B cell (primary cell): ENCODE results near the gene MDC1. TPM values are rescaled to one million over a fixed set of nuclear protein-coding genes. Genes with fewer than 3 reads are reported as not detected.

Source experiments
- ATAC-seq: fragments of 200-7000 bp; cut with Tn5 transposase; one replicate; pipeline ENCODE4 v1.10.0; 2021; ENCODE audit warnings: low read depth, mild to moderate bottlenecking, moderate number of reproducible peaks, moderate library complexity
- CTCF ChIA-PET: fragments of 350-600 bp; sonication (Branson Sonifier 250); formaldehyde crosslinking; loops from one replicate; lab custom pipeline; 2021; ENCODE audit warnings: antibody characterized with exemption, inconsistent platforms; lab: Charles Lee
- POLR2A ChIA-PET: fragments of 350-600 bp; sonication (Branson Sonifier 250); formaldehyde crosslinking; loops from one replicate; lab custom pipeline; 2021; ENCODE audit warnings: antibody characterized with exemption; lab: Charles Lee
- DNase-seq: peaks from one replicate; pipeline ENCODE4 v3.0.0; 2013
- H2AFZ ChIP-seq: 2 replicates; pipeline ENCODE4 v1.6.1; 2012; ENCODE audit warnings: mild to moderate bottlenecking, low read depth, low read length; ENCODE audit not compliant: insufficient read depth, poor library complexity, severe bottlenecking
- H3K27ac ChIP-seq, 2 donors: 1 replicate in 1 of 2; 2 replicates in 1 of 2; pipeline ENCODE4 v1.5.1; 2012 to 2013; ENCODE audit warnings: low read length in 2 of 2, mild to moderate bottlenecking in 2 of 2, moderate library complexity in 1 of 2
- H3K27me3 ChIP-seq, 4 experiments: fragments of 200-600 bp in 1 of 4; sonication (generic) in 1 of 4; replicated peaks in 1 of 4; 1 replicate in 2 of 4; 2 replicates in 2 of 4; pipeline versions ENCODE4 v1.6.1 to v1.7.0; 2013 to 2016; ENCODE audit warnings: low read length in 3 of 4, mild to moderate bottlenecking in 2 of 4, mixed read lengths in 1 of 4, moderate library complexity in 1 of 4; ENCODE audit not compliant: insufficient read depth in 4 of 4, control insufficient read depth in 3 of 4; ENCODE audit errors: control extremely low read depth in 1 of 4
- H3K36me3 ChIP-seq, 2 experiments: replicated peaks in 1 of 2; 1 replicate in 1 of 2; 2 replicates in 1 of 2; pipeline versions ENCODE4 v1.6.1 to v1.7.1; 2013; ENCODE audit warnings: low read length in 1 of 2; ENCODE audit not compliant: insufficient read depth in 2 of 2, control insufficient read depth in 1 of 2; ENCODE audit errors: control extremely low read depth in 1 of 2, extremely low read depth in 1 of 2
- H3K4me1 ChIP-seq, 2 donors: fragments of 200-600 bp in 1 of 2; sonication (generic) in 1 of 2; 1 replicate in 1 of 2; 2 replicates in 1 of 2; pipeline versions ENCODE4 v1.5.1 to v1.6.1; 2013 to 2017; ENCODE audit warnings: low read length in 2 of 2; ENCODE audit not compliant: control insufficient read depth in 2 of 2, insufficient read depth in 2 of 2
- H3K4me2 ChIP-seq: replicated peaks from 2 replicates; pipeline ENCODE3; 2012; ENCODE audit warnings: mild to moderate bottlenecking, low read depth, low read length; ENCODE audit not compliant: poor library complexity, severe bottlenecking
- H3K4me3 ChIP-seq, 5 experiments: fragments of 200-600 bp in 1 of 5; sonication (generic) in 1 of 5; 1 replicate in 3 of 5; 2 replicates in 2 of 5; pipeline versions ENCODE4 v1.5.1 to v1.7.0; 2011 to 2016; ENCODE audit warnings: low read length in 4 of 5, mild to moderate bottlenecking in 4 of 5, low read depth in 2 of 5, control low read depth in 1 of 5, moderate library complexity in 1 of 5; ENCODE audit not compliant: insufficient read depth in 1 of 5; ENCODE audit errors: control extremely low read depth in 1 of 5, extremely low read depth in 1 of 5
- H3K79me2 ChIP-seq: fragments of 200-600 bp; sonication (generic); one replicate; pipeline ENCODE4 v1.6.0; 2016; ENCODE audit warnings: low read length; ENCODE audit not compliant: control insufficient read depth, insufficient read depth
- H3K9ac ChIP-seq: fragments of 200-600 bp; sonication (generic); 2 replicates; pipeline ENCODE4 v1.6.1; 2017; ENCODE audit warnings: mild to moderate bottlenecking, low read length, moderate library complexity
- H3K9me3 ChIP-seq, 3 donors: one replicate each; pipeline versions ENCODE4 v1.6.1 to v1.7.1; 2013; ENCODE audit warnings: low read length in 2 of 3; ENCODE audit not compliant: control insufficient read depth in 2 of 3, insufficient read depth in 1 of 3; ENCODE audit errors: control extremely low read depth in 1 of 3
- H4K20me1 ChIP-seq: 2 replicates; pipeline ENCODE4 v1.6.0; 2012; ENCODE audit warnings: mild to moderate bottlenecking, low read length; ENCODE audit not compliant: insufficient read depth, control insufficient read depth, poor library complexity, severe bottlenecking
- H3K27ac Mint-ChIP-seq: one replicate; pipeline ENCODE4 v1.8.0; 2021; ENCODE audit warnings: mixed read lengths
- H3K27me3 Mint-ChIP-seq: one replicate; pipeline ENCODE4 v1.8.0; 2021; ENCODE audit warnings: mixed read lengths
- H3K4me1 Mint-ChIP-seq: one replicate; pipeline ENCODE4 v1.8.0; 2021; ENCODE audit warnings: mixed read lengths
- H3K4me3 Mint-ChIP-seq: one replicate; pipeline ENCODE4 v1.8.0; 2021; ENCODE audit warnings: mixed read lengths
- H3K9me3 Mint-ChIP-seq: one replicate; pipeline ENCODE4 v1.8.0; 2022; ENCODE audit warnings: mixed read lengths; ENCODE audit not compliant: insufficient read depth
- EZH2 ChIP-seq: IDR thresholded peaks from 2 replicates; pipeline ENCODE4 v1.6.1; 2012; ENCODE audit warnings: borderline replicate concordance, low read depth, mild to moderate bottlenecking, moderate library complexity, low read length; ENCODE audit not compliant: insufficient read depth, poor library complexity, severe bottlenecking
- WGBS: methylation state at CpG from one replicate; pipeline ENCODE4 v1.1.5; 2013; ENCODE audit warnings: missing lambda C conversion rate; ENCODE audit not compliant: insufficient coverage; 5-methylcytosine and 5-hydroxymethylcytosine counted together
- intact Hi-C: fragments of 100-400 bp; cut with micrococcal nuclease; formaldehyde crosslinking; loops from one replicate; pipeline ENCODE4 v1.10.0; 2022
- polyA plus RNA-seq: library from polyadenylated mRNA; depleted of rRNA; stranded (reverse); fragments of >200 nt; gene quantifications from 2 replicates; pipeline ENCODE4 v1.2.3, GENCODE V29; 2012
- total RNA-seq, 2 donors: library from RNA; stranded (reverse); fragments of 120-200 nt in 1 of 2; gene quantifications; 1 replicate in 1 of 2; 2 replicates in 1 of 2; pipeline versions ENCODE4 v1.2.3 to v1.2.4, GENCODE V29; 2013 to 2022
- TF ChIP-seq, protein P1 (sequence below): fragments of 200-600 bp; IDR thresholded peaks from one replicate; pipeline ENCODE4 v1.8.0; 2022; ENCODE audit warnings: antibody characterized with exemption, mild to moderate bottlenecking

MDC1 gene
- total and polyA plus RNA-seq, 2 donors (not counting 1 experiment from before 2014, with no cell fraction given), result 24.9 to 87.4 TPM

DNA sequence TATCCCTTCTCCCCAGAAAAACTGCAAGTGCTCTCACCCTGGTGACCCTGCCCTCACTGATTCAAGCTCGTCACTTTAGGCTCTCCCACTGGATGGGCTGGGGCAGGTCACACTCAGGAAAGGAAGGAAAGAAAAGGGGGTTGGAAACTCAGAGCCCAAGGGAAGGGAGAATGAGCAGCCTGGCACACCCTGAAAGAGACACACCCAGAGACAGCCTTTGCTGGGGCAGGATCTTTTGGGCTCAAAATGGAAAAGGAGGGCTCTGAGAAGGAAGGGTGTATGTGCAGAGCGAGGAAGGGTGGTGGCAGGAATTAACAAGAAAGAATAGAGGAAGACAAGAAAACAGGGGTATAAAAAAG is 33.1 kb downstream of the MDC1 start:
- Histone ChIP-seq H3K79me2 (peaks cover 81% of the 10 kb centered on the region), H3K4me3 (peak overlapping the region; percentile 91 to 100 (median 97)), H2AFZ (no peak overlapping the region), H3K27ac (peak overlapping the region; percentile 53 to 97), H3K4me1 (peaks cover 50 to 52% of the 10 kb centered on the region in 2 donors), H3K4me2 (peak overlapping the region; percentile 100), H3K36me3 (peaks cover 0 to 26% of the 10 kb centered on the region in 2 experiments), H4K20me1 (peaks cover 77% of the 10 kb centered on the region), H3K27me3 (no peaks in the 10 kb centered on the region), H3K9ac (peak overlapping the region; percentile 98), H3K9me3 (no peaks in the 10 kb centered on the region)
- intact Hi-C loops, result no loop called here
- ATAC-seq (no peak), DNase-seq (no peak)
- Mint-ChIP-seq H3K9me3 (no peaks in the 10 kb centered on the region), H3K4me3 (peak overlapping the region; percentile 97), H3K27ac (peak overlapping the region; percentile 99), H3K4me1 (peaks cover 72% of the 10 kb centered on the region), H3K27me3 (no peaks in the 10 kb centered on the region)
- TF ChIP-seq, protein P1, sequence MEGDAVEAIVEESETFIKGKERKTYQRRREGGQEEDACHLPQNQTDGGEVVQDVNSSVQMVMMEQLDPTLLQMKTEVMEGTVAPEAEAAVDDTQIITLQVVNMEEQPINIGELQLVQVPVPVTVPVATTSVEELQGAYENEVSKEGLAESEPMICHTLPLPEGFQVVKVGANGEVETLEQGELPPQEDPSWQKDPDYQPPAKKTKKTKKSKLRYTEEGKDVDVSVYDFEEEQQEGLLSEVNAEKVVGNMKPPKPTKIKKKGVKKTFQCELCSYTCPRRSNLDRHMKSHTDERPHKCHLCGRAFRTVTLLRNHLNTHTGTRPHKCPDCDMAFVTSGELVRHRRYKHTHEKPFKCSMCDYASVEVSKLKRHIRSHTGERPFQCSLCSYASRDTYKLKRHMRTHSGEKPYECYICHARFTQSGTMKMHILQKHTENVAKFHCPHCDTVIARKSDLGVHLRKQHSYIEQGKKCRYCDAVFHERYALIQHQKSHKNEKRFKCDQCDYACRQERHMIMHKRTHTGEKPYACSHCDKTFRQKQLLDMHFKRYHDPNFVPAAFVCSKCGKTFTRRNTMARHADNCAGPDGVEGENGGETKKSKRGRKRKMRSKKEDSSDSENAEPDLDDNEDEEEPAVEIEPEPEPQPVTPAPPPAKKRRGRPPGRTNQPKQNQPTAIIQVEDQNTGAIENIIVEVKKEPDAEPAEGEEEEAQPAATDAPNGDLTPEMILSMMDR, result no peak
- ChIA-PET POLR2A (interaction anchor here (0.6 to 8.7 kb wide), 4 partner anchors 36 to 199 kb away, joined by 4 to 216 read pairs (median 8); partner anchors contain the start of genes MDC1 and TUBB), CTCF (interaction anchor here (0.9 to 19.8 kb wide), 3 partner anchors 10 to 201 kb away, joined by 3 to 963 read pairs (median 3); partner anchors contain the start of genes MDC1 and TUBB)
- 0% methylated on average over 1 of the region's 2 CpGs for WGBS

DNA sequence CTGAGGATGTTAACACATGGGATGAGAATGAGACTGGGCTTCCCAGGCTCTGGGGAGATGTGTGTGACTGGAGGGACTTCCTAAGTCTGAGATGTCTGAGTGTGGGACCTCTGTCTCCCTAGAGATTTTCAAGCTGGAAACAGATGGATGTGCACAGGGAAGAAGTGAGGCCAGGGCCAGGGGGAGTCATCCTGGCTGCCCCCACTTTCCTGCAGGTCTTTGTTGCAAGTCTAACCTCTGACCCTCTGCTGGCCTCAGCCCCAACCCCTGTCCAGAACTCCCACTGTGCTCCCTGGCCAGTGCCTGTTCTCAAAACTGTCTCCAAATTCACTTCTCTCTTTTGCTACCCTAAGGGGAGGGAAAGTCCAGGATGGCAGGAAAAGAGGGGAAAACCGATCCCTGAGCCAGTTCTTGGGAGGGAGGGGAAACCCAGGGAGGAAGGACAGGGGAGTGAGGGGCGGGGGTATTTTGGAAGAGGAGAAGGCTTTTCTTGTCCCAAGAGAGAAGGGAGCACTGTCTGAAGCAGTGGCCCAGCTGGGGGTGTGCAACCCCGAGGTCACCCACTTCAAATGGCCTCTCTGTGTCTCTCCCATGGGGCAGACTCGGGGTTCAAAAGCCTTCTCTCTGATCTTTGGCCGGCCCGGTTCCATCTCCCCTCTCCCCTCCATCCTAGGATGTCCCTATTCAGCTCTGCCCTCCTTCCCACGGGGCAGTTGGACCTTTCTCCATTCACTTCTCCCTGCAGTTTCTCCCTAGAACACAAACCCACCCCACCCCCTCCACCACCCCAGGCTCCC is 33.7 kb downstream of the MDC1 start:
- Histone ChIP-seq H3K9ac (peak overlapping the region; percentile 98), H3K4me2 (peak overlapping the region; percentile 100), H3K36me3 (peaks cover 0 to 32% of the 10 kb centered on the region in 2 experiments), H3K4me3 (peak overlapping the region; percentile 91 to 100 (median 97)), H3K27ac (peak overlapping the region; percentile 57 to 97), H3K4me1 (peaks cover 48 to 52% of the 10 kb centered on the region in 2 donors), H4K20me1 (peaks cover 83% of the 10 kb centered on the region), H3K27me3 (no peaks in the 10 kb centered on the region), H3K79me2 (peaks cover 87% of the 10 kb centered on the region), H3K9me3 (no peaks in the 10 kb centered on the region), H2AFZ (no peak overlapping the region)
- Mint-ChIP-seq H3K27me3 (no peaks in the 10 kb centered on the region), H3K9me3 (no peaks in the 10 kb centered on the region), H3K4me3 (peak overlapping the region; percentile 97), H3K27ac (peak overlapping the region; percentile 99), H3K4me1 (peaks cover 69% of the 10 kb centered on the region)
- TF ChIP-seq, protein P1, result no peak
- TF ChIP-seq EZH2, result no peak
- no peak for DNase-seq
- POLR2A ChIA-PET, result interaction anchor here (0.6 to 8.7 kb wide), 6 partner anchors 11 to 843 kb away, joined by 3 to 216 read pairs (median 6); partner anchors contain the start of genes DHX16, MDC1 and TUBB
- intact Hi-C loops, result no loop called here
- WGBS, result 0% methylated on average over 6 of the region's 7 CpGs
- CTCF ChIA-PET, result interaction anchor here (0.6 to 19.8 kb wide), 4 partner anchors 10 to 200 kb away, joined by 3 to 963 read pairs (median 4); partner anchors contain the start of genes MDC1 and TUBB
- ATAC-seq, result no peak
